Islet of Langerhans (tissue), 1 donor: ENCODE measurements around the gene MAST1.
"Not testable (repeated sequence)": the region's sequence is repeated elsewhere in the genome, so short reads cannot be mapped to it uniquely, and the experiment has no call there.

ENCODE experiments used
- FAIRE-seq: peaks from one replicate; lab custom pipeline; 2011; peaks lifted over from hg19 to GRCh38; lab: Jason Lieb, UNC

Gene MAST1

DNA sequence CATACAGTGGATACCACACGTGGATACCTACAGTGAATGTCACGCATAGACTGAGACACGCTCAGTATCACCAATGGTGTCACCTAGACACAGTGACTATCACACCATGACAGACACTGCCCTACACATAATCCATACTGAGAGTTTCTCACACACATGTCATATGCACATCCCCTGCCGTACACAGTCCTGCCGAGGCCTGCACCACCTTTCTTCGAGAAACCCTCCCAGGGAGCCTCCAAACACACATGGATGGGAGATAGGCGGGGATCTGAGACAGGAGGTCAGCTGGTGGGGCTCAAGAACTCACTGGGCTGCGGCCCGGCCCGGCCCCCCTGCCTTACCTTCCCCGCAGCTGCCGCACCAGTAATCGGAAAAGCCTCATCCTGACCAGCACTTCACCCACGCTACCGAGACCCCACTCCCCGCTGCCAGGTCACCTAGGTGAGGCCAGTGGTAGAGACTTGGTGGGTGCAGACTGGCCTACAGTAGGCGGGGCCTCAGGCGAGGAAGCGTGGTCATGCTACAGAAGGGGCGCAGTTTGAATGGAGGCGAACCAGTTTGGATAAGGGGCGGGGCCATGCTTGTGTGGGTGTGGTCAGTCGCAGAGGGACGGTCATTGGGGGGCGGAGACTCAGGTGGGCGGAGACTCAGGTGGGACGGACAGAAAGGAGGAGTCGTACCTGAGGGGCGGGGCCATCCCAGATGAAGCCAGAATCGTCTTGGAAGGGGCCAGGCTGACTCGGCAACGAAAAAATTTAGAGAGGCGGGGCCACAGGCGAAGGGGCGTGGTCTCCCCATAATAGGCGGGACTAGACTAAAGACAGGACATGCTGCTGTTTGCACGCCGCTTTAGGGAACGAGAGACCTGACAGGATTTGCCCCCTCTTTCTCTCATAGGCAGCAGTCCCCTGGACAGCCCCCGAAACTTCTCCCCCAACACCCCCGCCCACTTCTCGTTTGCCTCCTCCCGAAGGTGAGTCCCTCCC lies 2.1 kb downstream of the MAST1 start:
- no peak for FAIRE-seq

DNA sequence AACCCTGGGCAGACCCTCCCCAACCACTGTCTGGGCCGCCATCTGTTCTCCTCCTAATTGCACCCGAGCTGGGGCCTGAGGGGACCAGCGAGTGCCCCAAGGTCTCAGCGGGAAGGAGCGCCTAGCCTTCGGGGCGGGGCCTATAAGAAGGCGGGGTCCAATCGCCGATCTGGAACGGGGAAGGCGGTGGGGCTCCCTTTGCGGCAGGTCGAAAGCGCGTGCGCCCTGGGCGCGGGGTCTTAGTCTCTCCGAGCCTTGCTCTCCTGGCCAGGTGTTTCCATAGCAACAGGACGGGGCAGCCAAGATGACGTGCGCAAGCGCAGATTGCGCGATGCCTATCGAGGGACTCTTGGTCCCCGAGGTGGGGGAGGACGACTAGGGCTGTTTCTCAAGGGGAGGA lies 2.8 kb downstream of the MAST1 start:
- FAIRE-seq = no peak

DNA sequence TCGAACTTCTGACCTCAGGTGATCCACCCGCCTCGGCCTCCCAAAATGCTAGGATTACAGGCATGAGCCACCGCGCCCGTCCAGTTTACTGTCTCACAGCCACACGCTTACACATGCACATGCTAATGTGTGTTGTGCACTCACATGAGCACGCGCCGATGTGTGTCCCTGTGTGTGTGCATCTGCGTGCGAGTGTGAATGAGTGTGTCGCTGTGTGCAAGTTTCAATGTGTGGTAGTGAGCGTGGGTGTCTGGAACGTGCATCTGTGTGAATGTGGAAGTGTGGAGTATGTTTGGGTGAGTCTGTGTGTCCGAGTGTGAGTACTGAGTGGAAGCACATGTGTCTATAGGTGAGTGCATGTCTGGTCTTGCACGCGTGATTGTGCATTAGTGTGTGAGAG lies 4.2 kb downstream of the MAST1 start:
- FAIRE-seq = no peak

DNA sequence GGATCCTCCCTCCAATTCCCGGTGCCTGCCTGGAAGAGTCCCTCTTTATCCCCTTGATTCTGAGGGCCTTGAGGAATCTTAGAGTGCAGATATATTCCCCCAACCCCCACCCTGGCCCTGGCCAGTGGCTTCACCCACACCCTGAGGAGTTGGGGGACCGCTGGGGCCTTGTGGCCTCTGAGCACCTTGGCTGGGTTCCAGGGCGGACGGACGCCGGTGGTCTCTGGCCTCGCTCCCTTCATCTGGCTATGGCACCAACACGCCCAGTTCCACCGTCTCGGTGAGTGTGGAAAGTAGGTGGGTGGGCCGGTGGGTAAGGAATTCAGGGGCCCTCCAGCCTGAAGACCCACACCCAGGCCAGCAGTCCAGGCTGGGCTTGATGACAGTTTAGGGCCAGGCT lies 5.0 kb downstream of the MAST1 start:
- FAIRE-seq = no peak

DNA sequence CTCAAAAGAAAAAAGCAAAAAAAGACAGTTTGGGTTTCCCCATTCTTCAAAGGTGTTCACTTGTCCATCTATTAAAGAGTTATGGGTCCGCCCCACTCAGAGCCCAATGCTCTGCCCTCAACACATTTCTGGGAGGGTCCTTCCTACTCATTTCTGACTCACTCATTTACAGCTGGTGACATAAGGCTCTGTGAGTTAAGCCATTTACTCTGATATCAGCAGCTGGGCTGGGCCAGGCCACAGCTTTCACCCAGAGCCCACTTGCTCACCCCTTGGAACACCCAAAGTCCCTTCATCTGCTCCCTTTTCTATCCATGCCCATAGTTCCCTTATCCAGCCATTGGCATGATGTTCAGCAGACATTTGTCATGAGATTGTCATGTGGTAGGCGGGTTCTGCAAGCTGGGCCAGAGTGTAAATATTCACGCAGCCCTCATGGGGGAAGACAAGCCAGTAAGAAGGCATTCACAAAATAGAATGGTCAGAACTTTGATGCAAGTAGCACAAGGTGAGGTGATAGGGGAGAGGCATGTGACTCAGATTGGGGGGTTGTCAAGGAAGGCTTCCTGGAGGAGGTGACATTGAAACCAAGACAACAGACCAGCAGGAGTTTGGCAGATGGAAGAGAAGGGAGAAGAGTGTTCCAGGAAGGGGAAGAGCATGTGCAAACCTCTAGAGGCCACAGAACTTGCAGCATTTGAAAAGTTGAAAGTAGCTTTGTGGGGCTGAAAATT lies 5.9 kb downstream of the MAST1 start:
- FAIRE-seq = no peak

DNA sequence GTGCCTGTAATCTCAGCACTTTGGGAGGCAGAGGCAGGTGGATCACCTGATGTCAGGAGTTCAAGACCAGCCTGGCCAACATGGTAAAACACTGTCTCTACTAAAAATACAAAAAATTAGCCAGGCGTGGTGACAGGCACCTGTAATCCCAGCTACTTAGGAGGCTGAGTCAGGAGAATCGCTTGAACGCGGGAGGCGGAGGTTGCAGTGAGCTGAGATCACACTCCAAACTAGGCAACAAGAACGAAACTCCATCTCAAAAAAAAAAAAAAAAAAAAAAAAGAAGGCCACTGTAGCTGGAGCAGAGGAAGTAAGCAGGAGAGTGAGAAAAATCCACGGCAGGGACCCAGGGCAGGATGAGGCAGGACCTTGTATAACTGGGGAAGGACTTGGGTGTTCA lies 8.3 kb downstream of the MAST1 start:
- not testable (repeated sequence) for FAIRE-seq

DNA sequence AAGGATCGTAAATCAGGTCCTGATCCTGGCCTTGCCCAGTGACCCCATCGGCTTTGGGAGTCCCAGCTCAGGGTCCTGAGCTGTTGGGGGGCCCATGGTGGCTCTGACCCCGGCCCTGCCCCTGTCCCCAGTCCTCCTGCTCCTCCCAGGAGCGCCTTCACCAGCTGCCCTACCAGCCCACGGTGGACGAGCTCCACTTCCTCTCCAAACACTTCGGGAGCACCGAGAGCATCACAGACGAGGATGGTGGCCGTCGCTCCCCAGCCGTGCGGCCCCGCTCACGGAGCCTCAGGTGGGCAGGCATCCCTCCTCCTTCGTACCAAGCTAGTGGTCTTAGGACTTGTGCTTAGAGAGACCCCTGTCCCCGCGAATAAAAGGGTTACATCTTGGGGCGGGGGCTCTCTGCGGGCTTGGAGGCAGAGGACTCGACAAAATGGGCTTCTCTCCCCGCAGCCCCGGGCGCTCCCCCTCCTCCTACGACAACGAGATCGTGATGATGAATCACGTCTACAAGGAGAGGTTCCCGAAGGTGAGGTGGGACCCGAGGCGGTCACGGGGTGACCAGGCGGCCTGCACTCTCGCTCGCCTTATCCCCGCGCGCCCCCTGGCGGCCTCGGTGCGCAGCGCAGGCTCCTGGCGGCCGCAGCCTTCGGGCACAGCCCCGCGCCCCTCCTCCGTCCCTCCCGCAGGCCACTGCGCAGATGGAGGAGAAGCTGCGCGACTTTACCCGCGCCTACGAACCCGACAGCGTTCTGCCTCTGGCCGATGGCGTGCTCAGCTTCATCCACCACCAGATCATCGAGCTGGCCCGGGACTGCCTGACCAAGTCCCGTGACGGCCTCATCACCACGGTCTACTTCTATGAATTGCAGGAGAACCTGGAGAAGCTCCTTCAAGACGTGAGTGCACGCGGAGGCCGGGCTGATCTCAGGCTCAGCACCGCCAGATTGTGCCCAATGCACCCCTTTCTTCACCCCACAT lies 9.1 kb downstream of the MAST1 start:
- FAIRE-seq = no peak

DNA sequence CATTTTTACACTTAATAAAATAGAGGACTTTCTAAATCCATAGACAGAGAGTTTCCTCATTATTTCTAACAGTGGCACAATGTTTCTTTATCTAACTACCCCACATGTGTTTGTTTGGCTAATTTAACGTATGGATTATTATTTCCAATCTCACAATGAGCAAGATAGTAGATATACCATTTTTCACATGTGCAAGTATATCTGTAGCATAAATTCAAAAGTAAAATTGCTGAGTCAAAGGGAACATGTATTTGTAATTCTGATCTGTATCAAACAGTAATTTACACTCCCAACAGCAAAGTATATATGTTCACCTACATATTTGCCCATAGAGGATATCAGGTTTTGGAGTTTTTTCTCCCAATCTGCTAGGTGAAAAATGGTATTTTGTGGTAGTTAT lies 18.3 kb downstream of the MAST1 start:
- FAIRE-seq = no peak

DNA sequence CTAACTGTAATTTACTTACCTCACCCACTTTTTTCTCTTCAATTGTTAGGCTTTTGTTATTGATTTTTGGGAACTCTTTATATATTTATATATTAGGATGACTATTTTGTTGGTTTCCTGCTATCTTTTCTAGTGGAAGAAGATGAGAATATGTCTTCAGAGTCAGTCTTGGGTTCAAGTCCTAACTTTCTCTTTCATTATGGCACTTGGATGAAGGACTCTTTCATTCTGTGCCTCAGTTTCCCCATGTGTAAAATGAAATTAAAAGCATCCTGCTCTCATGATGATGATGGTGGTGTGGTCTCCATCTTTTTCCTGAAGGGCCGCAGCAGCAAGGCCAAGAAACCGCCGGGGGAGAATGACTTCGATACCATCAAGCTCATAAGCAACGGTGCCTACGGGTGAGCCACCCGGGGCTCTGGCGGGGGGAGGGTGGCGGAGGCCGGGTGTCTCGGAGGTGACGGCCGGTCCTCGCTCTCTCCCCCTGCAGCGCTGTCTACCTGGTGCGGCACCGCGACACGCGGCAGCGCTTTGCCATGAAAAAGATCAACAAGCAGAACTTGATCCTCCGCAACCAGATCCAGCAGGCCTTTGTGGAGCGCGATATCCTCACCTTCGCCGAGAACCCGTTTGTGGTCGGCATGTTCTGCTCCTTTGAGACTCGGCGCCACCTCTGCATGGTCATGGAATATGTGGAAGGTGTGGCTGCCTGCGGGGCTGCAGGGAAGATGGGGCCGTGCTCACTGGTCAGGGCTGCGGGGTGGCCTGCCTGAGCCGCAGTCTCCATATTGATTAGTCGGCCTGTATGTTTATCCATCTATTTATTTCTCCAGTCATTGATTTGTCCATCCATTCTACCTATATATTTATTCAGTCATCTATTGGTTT lies 20.0 kb downstream of the MAST1 start:
- FAIRE-seq = no peak

DNA sequence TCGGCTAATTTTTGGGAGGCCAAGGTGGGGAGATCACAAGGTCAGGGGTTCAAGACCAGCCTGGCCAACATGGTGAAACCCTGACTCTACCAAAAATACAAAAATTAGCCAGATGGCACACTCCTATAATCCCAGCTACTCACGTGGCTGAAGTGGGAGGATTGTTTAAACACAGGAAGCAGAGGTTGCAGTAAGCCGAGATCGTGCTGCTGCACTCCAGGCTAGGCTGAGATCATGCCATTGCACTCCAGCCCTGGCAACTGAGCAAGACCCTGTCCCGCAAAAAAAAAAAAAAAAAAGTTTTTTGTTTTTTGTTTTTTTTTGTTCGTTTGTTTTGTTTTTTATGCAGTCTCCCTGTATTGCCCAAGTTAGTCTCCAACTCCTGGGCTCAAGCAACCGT lies 21.2 kb downstream of the MAST1 start:
- no peak for FAIRE-seq

DNA sequence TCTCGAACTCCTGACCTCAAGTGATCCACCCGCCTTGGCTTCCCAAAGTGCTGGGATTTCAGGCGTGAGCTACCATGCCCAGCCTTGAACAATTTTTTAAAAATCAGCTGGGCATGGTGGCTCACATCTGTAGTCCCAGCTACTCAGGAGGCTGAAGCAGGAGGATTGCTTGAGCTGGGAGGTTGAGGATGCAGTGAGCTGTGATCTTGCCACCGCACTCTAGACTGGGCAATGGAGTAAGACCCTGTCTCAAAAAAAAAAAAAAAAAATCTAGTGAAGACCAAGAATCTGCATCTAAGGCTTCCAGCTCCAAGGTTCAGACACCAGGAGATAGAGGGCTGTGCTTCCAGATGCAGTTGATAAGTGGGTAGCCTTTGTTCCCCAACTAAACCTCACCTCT lies 25.8 kb downstream of the MAST1 start:
- FAIRE-seq = no peak

DNA sequence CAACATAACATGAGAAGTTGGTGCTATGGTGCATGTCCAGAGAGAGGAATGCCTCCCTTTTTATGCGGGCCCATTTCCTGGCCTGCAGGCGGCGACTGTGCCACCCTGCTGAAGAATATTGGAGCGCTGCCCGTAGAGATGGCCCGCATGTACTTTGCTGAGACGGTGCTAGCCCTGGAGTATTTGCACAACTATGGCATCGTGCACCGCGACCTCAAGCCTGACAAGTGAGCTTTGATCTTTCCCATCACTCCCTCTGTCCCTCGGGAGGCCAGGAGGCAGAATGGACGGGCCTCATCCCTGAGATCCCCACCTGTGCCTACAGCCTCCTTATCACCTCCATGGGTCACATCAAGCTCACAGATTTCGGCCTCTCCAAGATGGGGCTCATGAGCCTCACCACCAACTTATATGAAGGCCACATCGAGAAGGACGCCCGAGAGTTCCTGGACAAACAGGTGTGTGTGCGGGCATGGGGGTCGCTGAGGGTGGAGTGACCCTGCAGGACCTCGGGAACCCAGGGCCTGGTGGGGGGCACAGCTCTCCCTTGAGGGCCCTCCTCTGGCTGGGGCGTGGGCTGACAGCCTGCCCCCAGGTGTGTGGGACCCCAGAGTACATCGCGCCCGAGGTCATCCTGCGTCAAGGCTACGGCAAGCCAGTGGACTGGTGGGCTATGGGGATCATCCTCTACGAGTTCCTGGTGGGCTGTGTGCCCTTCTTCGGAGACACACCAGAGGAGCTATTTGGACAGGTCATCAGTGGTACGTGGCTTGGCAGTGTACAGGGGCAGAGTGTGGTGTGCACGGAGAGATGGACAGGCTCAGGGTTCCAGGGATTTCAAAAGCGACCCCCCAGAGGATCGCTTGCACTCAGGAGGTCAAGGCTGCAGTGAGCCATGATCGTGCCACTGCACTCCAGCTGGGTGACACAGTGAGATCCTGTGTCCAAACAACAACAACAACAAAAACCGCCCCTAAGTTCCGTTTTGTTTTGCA lies 26.7 kb downstream of the MAST1 start:
- FAIRE-seq = no peak

DNA sequence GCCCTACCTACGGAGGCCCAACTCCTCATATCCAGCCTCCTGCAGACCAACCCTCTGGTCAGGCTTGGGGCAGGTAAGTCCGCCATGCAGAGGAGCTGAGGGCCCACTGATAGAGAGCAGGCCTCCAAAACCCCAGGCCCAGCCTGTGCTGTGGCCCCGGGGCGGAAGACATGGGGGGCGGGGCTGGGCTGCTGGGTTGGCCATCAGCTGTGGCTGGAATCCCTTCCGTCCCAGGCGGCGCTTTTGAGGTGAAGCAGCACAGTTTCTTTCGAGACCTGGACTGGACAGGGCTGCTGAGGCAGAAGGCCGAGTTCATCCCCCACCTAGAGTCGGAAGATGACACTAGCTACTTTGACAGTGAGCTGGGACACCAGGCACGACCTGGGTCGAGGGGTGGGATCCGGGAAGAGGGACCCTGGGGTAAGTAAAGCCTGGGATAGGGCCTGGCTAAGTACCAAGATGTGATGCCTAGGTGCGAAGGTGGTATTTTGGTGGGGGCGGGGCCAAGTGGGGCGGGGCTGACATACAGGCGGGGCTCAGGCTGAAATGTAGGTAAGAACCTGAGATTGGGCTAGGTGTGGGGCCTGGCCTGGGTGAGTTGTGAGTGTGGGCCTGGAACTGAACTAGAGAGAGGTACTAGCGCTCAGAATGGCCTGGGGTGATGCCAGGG lies 27.6 kb downstream of the MAST1 start:
- FAIRE-seq = no peak

DNA sequence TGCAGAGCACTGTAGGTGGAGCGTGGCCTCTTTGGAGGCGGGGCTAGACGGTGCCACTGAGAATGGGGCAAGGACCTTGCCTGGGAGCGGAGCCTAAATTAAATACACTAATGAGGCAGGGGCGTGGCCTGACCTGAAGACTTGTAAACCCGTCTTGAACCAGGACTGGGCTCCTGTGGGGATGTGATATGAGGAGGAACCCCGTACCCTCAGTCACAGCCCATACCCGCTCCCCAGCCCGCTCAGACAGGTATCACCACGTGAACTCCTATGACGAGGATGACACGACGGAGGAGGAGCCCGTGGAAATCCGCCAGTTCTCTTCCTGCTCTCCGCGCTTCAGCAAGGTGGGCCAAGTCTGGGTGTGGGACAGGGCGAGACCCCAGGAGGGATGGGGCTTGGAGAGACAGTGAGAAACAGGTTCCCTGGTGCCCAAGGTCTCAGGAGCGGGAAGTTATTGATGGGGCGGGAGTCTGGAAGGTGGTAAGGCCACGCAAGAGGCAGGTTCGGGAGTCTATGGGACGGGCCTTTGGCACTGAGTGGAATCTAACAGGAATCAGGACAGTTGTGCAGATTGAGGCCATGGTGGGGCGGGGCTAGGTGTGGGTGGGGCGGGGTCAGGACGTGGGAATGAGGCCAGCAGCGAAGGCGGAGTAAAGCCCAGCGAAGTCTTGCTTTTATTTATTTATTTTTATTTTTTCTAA lies 28.3 kb downstream of the MAST1 start:
- FAIRE-seq = no peak

DNA sequence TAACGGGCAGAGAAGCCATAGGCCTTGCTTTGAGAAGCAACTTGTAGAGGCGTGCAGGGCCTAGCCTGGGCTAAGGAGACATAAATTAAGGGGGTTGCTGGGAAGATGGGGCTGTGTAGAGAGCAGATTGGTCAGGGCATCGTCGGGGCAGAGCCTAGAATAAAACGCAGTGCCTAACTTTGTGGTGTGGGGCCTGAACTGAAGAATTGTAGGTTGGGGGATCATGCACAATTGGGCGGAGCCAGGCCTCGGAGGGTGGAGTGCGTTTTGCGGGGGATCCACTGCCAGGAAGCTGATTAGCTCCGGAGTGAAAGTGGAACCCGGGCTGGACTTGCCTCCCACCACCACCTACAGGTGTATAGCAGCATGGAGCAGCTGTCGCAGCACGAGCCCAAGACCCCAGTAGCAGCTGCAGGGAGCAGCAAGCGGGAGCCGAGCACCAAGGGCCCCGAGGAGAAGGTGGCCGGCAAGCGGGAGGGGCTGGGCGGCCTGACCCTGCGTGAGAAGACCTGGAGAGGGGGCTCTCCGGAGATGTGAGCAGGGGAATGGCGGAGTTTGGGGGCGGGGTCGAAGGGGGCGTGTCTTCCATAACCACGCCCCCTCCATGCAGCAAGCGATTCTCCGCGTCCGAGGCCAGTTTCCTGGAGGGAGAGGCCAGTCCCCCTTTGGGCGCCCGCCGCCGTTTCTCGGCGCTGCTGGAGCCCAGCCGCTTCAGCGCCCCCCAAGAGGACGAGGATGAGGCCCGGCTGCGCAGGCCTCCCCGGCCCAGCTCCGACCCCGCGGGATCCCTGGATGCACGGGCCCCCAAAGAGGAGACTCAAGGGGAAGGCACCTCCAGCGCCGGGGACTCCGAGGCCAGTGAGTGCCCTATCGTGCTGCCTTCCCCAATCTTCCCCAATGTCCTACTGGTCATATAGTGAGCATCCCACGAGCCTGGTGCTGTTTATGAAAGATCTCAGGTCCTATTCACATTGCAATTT lies 29.1 kb downstream of the MAST1 start:
- FAIRE-seq = no peak

DNA sequence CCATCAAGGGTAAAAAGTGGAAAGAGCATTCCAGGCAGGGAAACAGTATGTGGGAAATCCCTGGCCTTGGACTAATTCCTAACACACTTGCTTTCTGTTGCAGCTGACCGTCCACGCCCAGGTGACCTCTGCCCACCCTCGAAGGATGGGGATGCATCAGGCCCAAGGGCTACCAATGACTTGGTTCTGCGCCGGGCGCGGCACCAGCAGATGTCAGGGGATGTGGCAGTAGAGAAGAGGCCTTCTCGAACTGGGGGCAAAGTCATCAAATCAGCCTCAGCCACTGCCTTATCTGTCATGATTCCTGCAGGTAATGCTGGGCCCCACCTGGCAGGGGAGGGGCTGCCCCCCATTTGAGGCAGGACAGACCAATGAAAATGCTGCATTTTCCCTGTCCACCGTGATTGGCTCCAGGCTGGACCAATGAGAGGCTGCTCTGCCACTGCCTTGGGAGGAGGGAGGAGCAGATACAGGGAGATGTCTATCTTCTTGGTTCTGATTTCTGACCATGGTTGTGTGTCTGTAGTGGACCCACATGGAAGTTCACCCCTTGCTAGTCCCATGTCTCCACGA lies 30.3 kb downstream of the MAST1 start:
- FAIRE-seq = no peak

DNA sequence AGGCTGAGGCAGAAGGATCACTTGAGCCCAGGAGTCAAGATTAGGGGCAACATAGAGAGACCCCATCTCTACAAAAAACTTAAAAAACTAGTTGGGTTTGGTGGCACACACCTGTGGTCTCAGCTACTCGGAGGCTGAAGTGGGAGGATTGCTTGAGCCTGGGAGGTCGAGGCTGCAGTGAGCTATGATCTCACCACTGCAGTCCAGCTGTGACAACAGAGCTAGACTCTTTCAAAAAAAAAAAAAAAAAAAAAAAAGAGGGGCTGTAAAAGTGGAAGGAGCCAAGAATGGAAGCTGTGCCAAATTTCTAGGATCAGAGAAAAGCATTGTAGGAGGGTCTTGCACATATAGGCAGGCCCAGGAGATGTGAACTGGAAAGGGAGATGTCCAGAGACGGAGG lies 33.4 kb downstream of the MAST1 start:
- no peak for FAIRE-seq
